ENCODE results near the gene CLDN7.

CLDN7 gene

DNA sequence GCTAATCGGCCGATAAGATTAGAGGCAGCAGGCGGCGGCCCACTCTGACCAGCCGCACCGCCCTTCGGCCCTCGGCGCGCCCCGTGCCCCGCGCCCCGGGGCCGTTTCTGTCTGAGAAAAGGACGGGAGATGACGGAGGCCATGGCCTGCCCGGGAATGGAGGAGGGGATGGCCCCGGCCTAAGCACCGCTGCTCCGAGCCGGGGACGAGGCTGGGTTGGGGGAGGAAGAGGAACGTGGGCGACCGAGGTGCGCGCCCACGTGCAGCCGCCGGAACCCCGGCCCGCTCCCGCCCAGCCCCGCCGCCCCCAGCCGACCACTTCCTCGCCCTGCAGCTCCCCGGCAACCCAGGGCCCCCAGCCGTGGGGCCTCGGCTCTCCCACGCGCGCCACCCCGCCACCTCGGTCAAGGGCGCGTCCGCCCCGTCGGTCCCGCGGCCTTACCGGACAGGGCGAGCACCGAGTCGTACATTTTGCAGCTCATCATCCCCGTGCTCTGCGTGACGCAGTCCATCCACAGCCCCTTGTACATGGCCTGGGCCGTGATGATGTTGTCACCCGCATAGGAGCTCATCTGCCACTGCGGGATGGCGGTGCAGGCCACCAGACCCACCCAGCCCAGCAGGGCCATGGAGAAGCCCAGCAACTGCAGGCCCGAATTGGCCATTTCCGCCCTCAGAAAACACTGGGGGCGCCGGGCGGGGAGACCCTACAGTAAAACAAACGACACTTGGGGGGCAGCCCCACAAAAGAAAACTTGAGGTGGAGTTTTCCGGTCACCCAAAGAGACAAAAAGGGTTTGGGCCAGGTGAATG is 693 bp downstream of the CLDN7 start:
- no peak for DNase-seq (ENCODE audit: low read depth, low spot score)
- peaks cover 17% of the 10 kb centered on the region for H3K36me3 ChIP-seq (ENCODE audit: insufficient read depth, low read length)
- H3K4me3 ChIP-seq: no peak overlapping the region
- TF ChIP-seq FOXP2 (optimal IDR thresholded peaks at IDR 0.05; ENCODE audit: control extremely low read depth, extremely low read length, insufficient read depth) (no peak), EZH2 (IDR thresholded peaks at IDR 0.05) (no peak), POLR2AphosphoS5 (IDR thresholded peaks at IDR 0.05; ENCODE audit: borderline replicate concordance, low read depth, low read length) (no peak)
- H3K9me3 ChIP-seq (ENCODE audit: low read depth, low read length): no peaks in the 10 kb centered on the region
- H3K27ac ChIP-seq: no peak overlapping the region
- H3K9ac ChIP-seq (ENCODE audit: insufficient read length): no peak overlapping the region

DNA sequence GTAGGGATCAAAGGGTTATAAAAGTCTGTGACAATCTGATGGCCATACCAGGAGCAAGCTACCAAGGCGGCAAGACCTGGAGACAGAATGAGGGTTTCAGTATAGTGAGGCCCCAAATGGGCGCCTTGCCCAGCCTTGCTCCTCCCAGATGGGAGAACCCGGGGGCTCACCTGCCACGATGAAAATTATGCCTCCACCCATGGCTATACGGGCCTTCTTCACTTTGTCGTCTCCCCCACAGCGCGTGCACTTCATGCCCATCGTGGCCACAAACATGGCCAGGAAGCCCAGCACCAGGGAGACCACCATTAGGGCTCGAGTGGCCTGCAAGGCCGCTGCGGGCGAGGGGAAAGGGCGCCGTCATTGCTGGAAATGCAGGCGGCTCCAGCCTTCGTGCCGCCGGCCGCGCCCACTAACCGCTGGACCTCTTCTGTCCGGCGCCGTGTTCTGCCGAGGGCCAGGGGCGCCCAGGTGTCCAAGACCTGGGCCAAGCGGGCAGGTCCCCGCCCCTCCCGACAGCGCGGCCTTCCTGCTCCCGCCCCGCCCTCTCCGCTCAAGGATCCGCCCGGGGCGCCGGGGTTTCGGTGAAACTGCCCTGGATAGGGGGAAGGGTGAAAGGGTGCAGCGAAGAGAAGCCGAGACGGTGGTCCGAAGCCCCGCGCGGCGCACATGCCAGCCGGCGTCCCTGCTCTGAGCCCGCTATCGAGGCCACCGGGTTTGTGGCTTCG is 1.5 kb downstream of the CLDN7 start:
- Histone ChIP-seq H3K36me3 (ENCODE audit: insufficient read depth, low read length) (peaks cover 17% of the 10 kb centered on the region), H3K9me3 (ENCODE audit: low read depth, low read length) (no peaks in the 10 kb centered on the region), H3K4me3 (no peak overlapping the region), H3K27ac (no peak overlapping the region), H3K9ac (ENCODE audit: insufficient read length) (no peak overlapping the region)
- no peak for TF ChIP-seq FOXP2 (optimal IDR thresholded peaks at IDR 0.05; ENCODE audit: control extremely low read depth, extremely low read length, insufficient read depth)
- TF ChIP-seq EZH2 (IDR thresholded peaks at IDR 0.05): no peak
- no peak for TF ChIP-seq POLR2AphosphoS5 (IDR thresholded peaks at IDR 0.05; ENCODE audit: borderline replicate concordance, low read depth, low read length)
- no peak for DNase-seq (ENCODE audit: low read depth, low spot score)

DNA sequence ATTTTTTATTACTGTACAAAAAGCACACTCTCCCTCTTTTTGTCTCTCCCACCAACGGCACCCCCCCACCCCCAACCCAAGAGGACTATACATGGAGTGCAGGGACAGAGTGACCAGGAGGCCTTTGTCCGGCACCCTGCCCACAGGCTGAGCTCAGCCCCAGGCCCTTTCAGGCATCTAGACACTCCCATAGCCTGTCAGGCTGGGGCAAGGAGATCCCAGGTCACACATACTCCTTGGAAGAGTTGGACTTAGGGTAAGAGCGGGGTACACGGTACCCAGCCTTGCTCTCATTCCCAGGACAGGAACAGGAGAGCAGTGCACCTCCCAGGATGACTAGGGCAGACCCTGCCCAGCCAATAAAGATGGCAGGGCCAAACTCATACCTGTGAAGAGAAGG is 2.1 kb downstream of the CLDN7 start:
- no peak for DNase-seq (ENCODE audit: low read depth, low spot score)
- no peak for TF ChIP-seq EZH2 (IDR thresholded peaks at IDR 0.05)
- TF ChIP-seq FOXP2 (optimal IDR thresholded peaks at IDR 0.05; ENCODE audit: control extremely low read depth, extremely low read length, insufficient read depth): no peak
- TF ChIP-seq POLR2AphosphoS5 (IDR thresholded peaks at IDR 0.05; ENCODE audit: borderline replicate concordance, low read depth, low read length): no peak
- Histone ChIP-seq H3K36me3 (ENCODE audit: insufficient read depth, low read length) (peaks cover 20% of the 10 kb centered on the region), H3K4me3 (no peak overlapping the region), H3K9ac (ENCODE audit: insufficient read length) (no peak overlapping the region), H3K9me3 (ENCODE audit: low read depth, low read length) (no peaks in the 10 kb centered on the region), H3K27ac (peak overlapping the region; percentile 84; the same call in 1 of the 2 replicates)

DNA sequence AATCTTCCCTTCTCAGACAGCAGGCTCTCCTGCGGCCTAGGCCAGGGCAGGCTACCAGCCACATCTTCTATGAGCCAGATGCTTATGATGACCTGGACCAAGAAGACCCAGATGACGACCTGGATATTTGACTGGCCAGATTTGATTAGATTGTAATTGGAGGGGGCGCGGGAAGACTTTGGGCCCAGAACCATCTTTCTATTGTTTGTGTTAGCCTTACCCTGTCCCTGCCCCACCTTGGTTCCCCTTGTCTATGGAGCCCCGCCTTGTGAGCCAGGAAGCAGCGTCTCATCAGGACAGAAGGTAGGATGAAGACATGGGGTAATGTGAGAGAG is 2.8 kb downstream of the CLDN7 start:
- no peak overlapping the region for H3K4me3 ChIP-seq
- no peaks in the 10 kb centered on the region for H3K9me3 ChIP-seq (ENCODE audit: low read depth, low read length)
- TF ChIP-seq EZH2 (IDR thresholded peaks at IDR 0.05) (no peak), FOXP2 (optimal IDR thresholded peaks at IDR 0.05; ENCODE audit: control extremely low read depth, extremely low read length, insufficient read depth) (no peak)
- no peak for DNase-seq (ENCODE audit: low read depth, low spot score)
- H3K9ac ChIP-seq (ENCODE audit: insufficient read length): peak overlapping the region; percentile 57
- peak overlapping the region; percentile 84 for H3K27ac ChIP-seq
- peaks cover 25% of the 10 kb centered on the region for H3K36me3 ChIP-seq (ENCODE audit: insufficient read depth, low read length)

DNA sequence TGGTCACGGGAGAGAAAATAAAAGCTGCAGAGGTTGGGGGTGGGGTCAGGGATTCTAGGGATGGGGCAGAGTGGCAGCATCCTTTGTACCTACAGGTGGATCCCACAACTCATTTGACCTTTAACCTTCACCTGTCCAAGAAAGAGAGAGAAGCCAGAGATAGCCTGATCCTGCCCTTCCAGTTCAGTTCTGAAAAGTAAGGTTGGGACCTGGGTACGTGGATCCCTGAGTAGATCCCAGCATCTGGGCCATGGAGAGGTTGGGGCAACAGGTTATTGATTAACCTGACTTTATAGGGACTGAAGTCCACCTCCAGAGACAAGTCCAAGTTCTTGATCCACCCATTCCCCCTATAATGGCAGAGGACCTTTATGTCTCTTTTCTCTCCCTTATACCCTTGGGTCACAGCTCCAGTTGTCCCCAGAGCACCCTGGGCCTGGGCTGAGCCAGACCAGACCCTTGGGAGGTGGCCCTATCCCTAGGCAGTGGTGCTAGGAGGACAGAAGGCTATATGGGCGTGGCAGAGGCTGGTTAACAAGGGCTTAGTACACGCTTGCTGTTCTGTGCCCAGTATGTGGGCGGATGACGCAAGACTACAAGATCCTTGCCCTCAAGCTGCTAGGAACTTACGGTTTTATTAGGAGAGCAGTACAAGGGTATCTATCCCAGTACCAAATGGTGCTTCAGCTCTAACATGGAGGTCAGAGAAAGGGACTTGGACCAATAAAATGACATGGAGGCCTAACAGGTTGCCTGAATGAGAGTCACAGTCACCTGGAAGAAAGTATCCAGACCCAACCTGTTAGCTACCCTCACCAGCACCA is 3.3 kb downstream of the CLDN7 start:
- peaks cover 31% of the 10 kb centered on the region for H3K36me3 ChIP-seq (ENCODE audit: insufficient read depth, low read length)

DNA sequence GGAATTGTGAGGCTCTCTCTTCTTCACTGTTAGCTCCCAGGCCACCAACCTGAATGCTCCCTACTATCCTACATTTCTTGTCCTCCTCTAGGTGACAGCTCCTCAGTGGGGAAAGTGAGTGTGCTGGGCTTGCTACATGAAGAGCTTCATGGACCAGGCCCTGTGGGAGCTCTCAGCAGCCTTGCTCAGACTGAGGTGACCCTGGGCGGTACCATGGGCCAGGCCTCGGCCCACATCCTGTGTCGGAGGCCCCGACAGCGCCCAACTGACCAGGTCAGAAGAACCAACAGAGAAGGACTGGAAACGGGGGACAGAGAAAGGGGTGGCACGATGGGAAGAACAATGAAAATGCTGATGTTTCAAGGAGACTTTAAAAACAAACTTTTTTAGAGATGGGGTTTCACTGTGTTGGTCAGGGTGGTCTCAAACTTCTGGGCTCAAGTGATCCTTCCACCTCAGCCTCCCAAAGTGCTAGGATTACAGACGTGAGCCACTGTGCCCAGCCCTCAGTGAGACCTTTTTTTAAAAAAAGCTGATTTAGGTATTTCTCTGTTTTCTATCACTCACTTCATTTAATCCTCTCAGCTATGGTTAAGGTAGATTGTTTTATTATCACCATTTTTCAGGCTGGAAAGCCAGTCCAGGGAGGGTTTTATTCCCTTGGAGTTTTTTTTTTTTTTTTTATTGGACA is 5.4 kb downstream of the CLDN7 start:
- H3K4me3 ChIP-seq: no peak overlapping the region
- no peak for DNase-seq (ENCODE audit: low read depth, low spot score)
- peaks cover 32% of the 10 kb centered on the region for H3K36me3 ChIP-seq (ENCODE audit: insufficient read depth, low read length)
- H3K9ac ChIP-seq (ENCODE audit: insufficient read length): no peak overlapping the region
- no peak overlapping the region for H3K27ac ChIP-seq
- no peak for TF ChIP-seq EZH2 (IDR thresholded peaks at IDR 0.05)
- TF ChIP-seq POLR2AphosphoS5 (IDR thresholded peaks at IDR 0.05; ENCODE audit: borderline replicate concordance, low read depth, low read length): no peak
- no peak for TF ChIP-seq FOXP2 (optimal IDR thresholded peaks at IDR 0.05; ENCODE audit: control extremely low read depth, extremely low read length, insufficient read depth)
- no peaks in the 10 kb centered on the region for H3K9me3 ChIP-seq (ENCODE audit: low read depth, low read length)

More for the DNA sequence above, 3.3 kb downstream of the CLDN7 start:
- TF ChIP-seq FOXP2 (optimal IDR thresholded peaks at IDR 0.05; ENCODE audit: control extremely low read depth, extremely low read length, insufficient read depth): no peak
- no peak for TF ChIP-seq EZH2 (IDR thresholded peaks at IDR 0.05)
- no peak for TF ChIP-seq POLR2AphosphoS5 (IDR thresholded peaks at IDR 0.05; ENCODE audit: borderline replicate concordance, low read depth, low read length)
- H3K4me3 ChIP-seq: no peak overlapping the region
- peak overlapping the region; percentile 84 for H3K27ac ChIP-seq
- no peaks in the 10 kb centered on the region for H3K9me3 ChIP-seq (ENCODE audit: low read depth, low read length)
- no peak for DNase-seq (ENCODE audit: low read depth, low spot score)
- peak overlapping the region; percentile 57 for H3K9ac ChIP-seq (ENCODE audit: insufficient read length)

DNA sequence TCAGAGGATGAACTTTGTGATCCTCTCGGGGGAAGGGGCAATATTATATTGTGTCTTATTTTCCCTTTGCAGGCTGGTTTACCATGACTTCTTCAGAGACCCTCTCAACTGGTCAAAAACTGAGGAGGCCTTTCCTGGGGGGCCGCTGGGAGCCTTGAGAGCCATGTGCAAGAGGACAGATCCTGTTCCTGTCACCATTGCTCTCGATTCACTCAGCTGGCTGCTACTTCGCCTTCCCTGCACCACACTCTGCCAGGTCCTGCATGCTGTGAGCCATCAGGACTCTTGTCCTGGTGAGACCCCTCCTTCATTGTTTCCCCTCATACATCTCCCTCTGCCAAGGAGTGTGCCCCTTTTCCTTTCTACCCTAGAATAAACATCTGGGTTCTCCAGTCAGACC is 7.8 kb downstream of the CLDN7 start:
- no peak overlapping the region for H3K27ac ChIP-seq
- H3K4me3 ChIP-seq: no peak overlapping the region
- TF ChIP-seq POLR2AphosphoS5 (IDR thresholded peaks at IDR 0.05; ENCODE audit: borderline replicate concordance, low read depth, low read length) (no peak), FOXP2 (optimal IDR thresholded peaks at IDR 0.05; ENCODE audit: control extremely low read depth, extremely low read length, insufficient read depth) (no peak), EZH2 (IDR thresholded peaks at IDR 0.05) (no peak)
- no peak overlapping the region for H3K9ac ChIP-seq (ENCODE audit: insufficient read length)
- no peaks in the 10 kb centered on the region for H3K9me3 ChIP-seq (ENCODE audit: low read depth, low read length)
- peaks cover 27% of the 10 kb centered on the region for H3K36me3 ChIP-seq (ENCODE audit: insufficient read depth, low read length)
- DNase-seq (ENCODE audit: low read depth, low spot score): no peak
